ENCODE results near the gene CRYBB3. TPM values are rescaled to one million over a fixed set of nuclear protein-coding genes. Genes with fewer than 3 reads are reported as not detected.
A peak's percentile ranks its signal among the peaks of the same experiment; 100 is the strongest.

The CRYBB3 gene
- total and polyA plus RNA-seq, 9 of the 15 experiments (the other 6 are each of a cell fraction or from before 2014, with no cell fraction given): not detected

GRCh38 chr22:25159028-25159427, 40.6 kb upstream of the CRYBB3 start:
- POLR2A ChIA-PET: no interaction called here
- Histone ChIP-seq H3K36me3 (ENCODE audit: control insufficient read depth, insufficient read depth, low read length) (no peaks in the 10 kb centered on the region), H3K4me1 (replicated peaks in 1 of 2; ENCODE audit: control insufficient read depth in 2 of 2, insufficient read depth in 2 of 2, low read length in 2 of 2) (no peaks in the 10 kb centered on the region), H3K27ac (ENCODE audit: extremely low read depth, low read depth, low read length) (no peak overlapping the region), H3K4me2 (ENCODE audit: insufficient read depth, low read length) (no peak overlapping the region), H3K9me1 (ENCODE audit: control insufficient read depth, insufficient read depth, low read length) (no peaks in the 10 kb centered on the region), H3K9me3 (replicated peaks; ENCODE audit: control insufficient read depth, insufficient read depth, low read depth, low read length) (no peaks in the 10 kb centered on the region), H3K79me2 (ENCODE audit: control insufficient read depth, insufficient read depth, low read length) (no peaks in the 10 kb centered on the region), H3K27me3 (ENCODE audit: control insufficient read depth in 2 of 2, insufficient read depth in 2 of 2, low read length in 2 of 2) (no peaks in the 10 kb centered on the region; a peak in 1 of 5 replicates), H3K9ac (ENCODE audit: insufficient read depth in 1 of 2, low read depth in 2 of 2, low read length in 2 of 2) (no peak overlapping the region), H2AFZ (ENCODE audit: low read depth, low read length) (no peak overlapping the region), H4K20me1 (replicated peaks; ENCODE audit: control insufficient read depth, insufficient read depth, low read length) (no peaks in the 10 kb centered on the region; the same call in 1 of the 2 replicates), H3K4me3 (no peak overlapping the region)
- 0% methylated on average over 10 of the region's 10 CpGs for WGBS (ENCODE audit: insufficient coverage, low coverage, missing lambda C conversion rate)
- DNase-seq (ENCODE audit: extremely low read depth in 1 of 4, low spot score in 3 of 4): no peak
- 0 out of 2 replicates have a peak, but pooled peaks have one; percentile 10 for TF ChIP-seq ATF3 (IDR thresholded peaks at IDR 0.05)
- no peak for TF ChIP-seq ATF3 (CRISPR knock-in tag; conservative IDR thresholded peaks at IDR 0.05)
- TF ChIP-seq GTF2A2 (tag; IDR thresholded peaks at IDR 0.05): no peak
- no peak for FAIRE-seq
- in situ Hi-C loops (cut with MboI) (no loop called here), intact Hi-C loops (cut with micrococcal nuclease) (no loop called here)
- CTCF ChIA-PET (ENCODE audit: low intra/inter-chr PET ratio): no interaction called here
- no peak for ATAC-seq
- no TSS peak for BruUV-seq (replicated peaks)

Measured in K562 (cell line).